H1 (cell line): ENCODE results near the gene NCAM1. TPM values are rescaled to one million over a fixed set of nuclear protein-coding genes. Genes with fewer than 3 reads are reported as not detected.

Source experiments
- CTCF ChIA-PET: fragments of 300-600 bp; sonication (Branson Sonifier 250); formaldehyde crosslinking; loops from one replicate; lab custom pipeline; 2021; ENCODE audit not compliant: partially characterized antibody; lab: Charles Lee
- POLR2A ChIA-PET: fragments of 300-600 bp; sonication (Branson Sonifier 250); formaldehyde crosslinking; loops from one replicate; lab custom pipeline; 2021; ENCODE audit warnings: inconsistent platforms; ENCODE audit not compliant: partially characterized antibody; lab: Charles Lee
- DNase-seq, 2 experiments: peaks; one replicate each; pipeline versions ENCODE4 v3.0.0 to v3.0.0-alpha.2; 2010 to 2022; ENCODE audit warnings: low spot score in 2 of 2, low read depth in 1 of 2, mixed read lengths in 1 of 2
- FAIRE-seq: peaks from 2 replicates; lab custom pipeline; 2011; peaks lifted over from hg19 to GRCh38; lab: Jason Lieb, UNC
- H2AFZ ChIP-seq: 2 replicates; pipeline ENCODE4 v1.8.1; 2012; ENCODE audit warnings: low read length, inconsistent platforms
- H2AK5ac ChIP-seq: 2 replicates; pipeline ENCODE4 v1.6.1; 2013; ENCODE audit warnings: low read depth, low read length
- H2BK120ac ChIP-seq: replicated peaks from 2 replicates; pipeline ENCODE3; 2013; ENCODE audit warnings: low read depth, low read length, inconsistent platforms
- H2BK12ac ChIP-seq: 2 replicates; pipeline ENCODE4 v1.6.1; 2013; ENCODE audit warnings: low read depth, low read length
- H2BK15ac ChIP-seq: 2 replicates; pipeline ENCODE4 v1.6.1; 2013; ENCODE audit warnings: low read length
- H2BK20ac ChIP-seq: 2 replicates; pipeline ENCODE4 v1.6.1; 2013; ENCODE audit warnings: low read length
- H2BK5ac ChIP-seq: 2 replicates; pipeline ENCODE4 v1.6.1; 2013; ENCODE audit warnings: low read depth, low read length
- H3K14ac ChIP-seq: 2 replicates; pipeline ENCODE4 v1.6.1; 2013; ENCODE audit warnings: inconsistent platforms; ENCODE audit not compliant: insufficient read length
- H3K18ac ChIP-seq: 2 replicates; pipeline ENCODE4 v1.6.1; 2013; ENCODE audit warnings: low read length; ENCODE audit errors: extremely low read depth
- H3K23ac ChIP-seq: 2 replicates; pipeline ENCODE4 v1.6.1; 2013; ENCODE audit warnings: inconsistent platforms; ENCODE audit not compliant: insufficient read length
- H3K23me2 ChIP-seq: 2 replicates; pipeline ENCODE4 v1.6.1; 2013; ENCODE audit warnings: low read depth, low read length
- H3K27ac ChIP-seq: 2 replicates; pipeline ENCODE4 v1.6.1; 2011; ENCODE audit warnings: low read depth, low read length, inconsistent platforms
- H3K27me3 ChIP-seq, 4 experiments: replicated peaks in 1 of 4; 1 replicate in 1 of 4; 2 replicates in 3 of 4; pipeline versions ENCODE4 v1.6.1 to v1.8.1; 2011 to 2013; ENCODE audit warnings: low read length in 3 of 4, mild to moderate bottlenecking in 3 of 4, inconsistent platforms in 2 of 4, mixed read lengths in 2 of 4, moderate library complexity in 1 of 4; ENCODE audit not compliant: control insufficient read depth in 3 of 4, insufficient read depth in 3 of 4; ENCODE audit errors: extremely low read depth in 1 of 4
- H3K36me3 ChIP-seq, 4 experiments: 2 replicates each; pipeline versions ENCODE4 v1.6.1 to v1.8.1; 2011 to 2013; ENCODE audit warnings: mild to moderate bottlenecking in 4 of 4, low read length in 3 of 4, moderate library complexity in 2 of 4, control low read depth in 1 of 4, inconsistent platforms in 1 of 4; ENCODE audit not compliant: insufficient read depth in 4 of 4, control insufficient read depth in 2 of 4
- H3K4ac ChIP-seq: replicated peaks from 2 replicates; pipeline ENCODE3; 2013; ENCODE audit warnings: low read length, low read depth, mixed read lengths, inconsistent platforms; ENCODE audit not compliant: insufficient read length
- H3K4me1 ChIP-seq, 4 experiments: replicated peaks in 1 of 4; 1 replicate in 1 of 4; 2 replicates in 3 of 4; pipeline versions ENCODE4 v1.6.1 to v1.8.1; 2011 to 2013; ENCODE audit warnings: low read length in 3 of 4, inconsistent platforms in 2 of 4, mixed read lengths in 1 of 4; ENCODE audit not compliant: insufficient read depth in 4 of 4, control insufficient read depth in 3 of 4
- H3K4me2 ChIP-seq, 2 experiments: 2 replicates each; pipeline versions ENCODE4 v1.6.1 to v1.8.1; 2011 to 2013; ENCODE audit warnings: low read depth in 2 of 2, low read length in 2 of 2, control low read depth in 1 of 2, inconsistent platforms in 1 of 2, mild to moderate bottlenecking in 1 of 2; ENCODE audit not compliant: insufficient read depth in 1 of 2
- H3K4me3 ChIP-seq, 4 experiments: fragments of 200-600, 300-600 bp in 1 of 4; sonication (generic), shearing (Covaris generic), sonication (Bioruptor Twin) in 1 of 4; 2 replicates each; pipeline versions ENCODE4 v1.5.1 to v1.8.1; 2011 to 2016; ENCODE audit warnings: low read length in 4 of 4, low read depth in 3 of 4, control low read depth in 2 of 4, inconsistent platforms in 2 of 4, mild to moderate bottlenecking in 2 of 4, mixed read lengths in 1 of 4, moderate library complexity in 1 of 4; ENCODE audit not compliant: insufficient read depth in 2 of 4; ENCODE audit errors: extremely low read depth in 1 of 4
- H3K56ac ChIP-seq: replicated peaks from 2 replicates; pipeline ENCODE3; 2013; ENCODE audit warnings: low read depth, mild to moderate bottlenecking, mixed read lengths, low read length, inconsistent platforms; ENCODE audit not compliant: insufficient read length
- H3K79me1 ChIP-seq: 2 replicates; pipeline ENCODE4 v1.6.1; 2013; ENCODE audit warnings: low read depth, low read length, control low read depth
- H3K79me2 ChIP-seq, 2 experiments: 2 replicates each; pipeline versions ENCODE4 v1.6.1 to v1.8.1; 2012 to 2013; ENCODE audit warnings: low read length in 2 of 2, mild to moderate bottlenecking in 2 of 2, inconsistent platforms in 1 of 2; ENCODE audit not compliant: insufficient read depth in 2 of 2, control insufficient read depth in 1 of 2
- H3K9ac ChIP-seq, 4 experiments: replicated peaks in 1 of 4; 1 replicate in 1 of 4; 2 replicates in 3 of 4; pipeline versions ENCODE4 v1.6.1 to v1.8.1; 2011 to 2013; ENCODE audit warnings: low read depth in 3 of 4, low read length in 3 of 4, control low read depth in 2 of 4, mild to moderate bottlenecking in 2 of 4, moderate library complexity in 2 of 4, inconsistent platforms in 1 of 4; ENCODE audit errors: extremely low read depth in 1 of 4
- H3K9me3 ChIP-seq, 2 experiments: 2 replicates each; pipeline versions ENCODE4 v1.6.1 to v1.8.1; 2012 to 2013; ENCODE audit warnings: mild to moderate bottlenecking in 2 of 2, moderate library complexity in 2 of 2, control low read depth in 1 of 2, inconsistent platforms in 1 of 2, low read depth in 1 of 2, low read length in 1 of 2, mixed read lengths in 1 of 2; ENCODE audit not compliant: insufficient read depth in 2 of 2
- H4K20me1 ChIP-seq, 2 experiments: replicated peaks in 1 of 2; 2 replicates each; pipeline versions ENCODE3 to v1.8.1; 2011 to 2013; ENCODE audit warnings: inconsistent platforms in 2 of 2, low read length in 2 of 2, mild to moderate bottlenecking in 1 of 2; ENCODE audit not compliant: insufficient read depth in 2 of 2, control insufficient read depth in 1 of 2
- H4K5ac ChIP-seq: 2 replicates; pipeline ENCODE4 v1.6.1; 2013; ENCODE audit warnings: low read length, low read depth, mixed read lengths, inconsistent platforms; ENCODE audit not compliant: insufficient read length
- H4K8ac ChIP-seq: 2 replicates; pipeline ENCODE4 v1.8.0; 2013; ENCODE audit warnings: mild to moderate bottlenecking, moderate library complexity, low read length, inconsistent platforms; ENCODE audit not compliant: insufficient read depth; ENCODE audit errors: extremely low read depth
- H4K91ac ChIP-seq: replicated peaks from 2 replicates; pipeline ENCODE3; 2013; ENCODE audit warnings: low read length, mixed read lengths, inconsistent platforms; ENCODE audit not compliant: insufficient read length
- CEBPB ChIP-seq: IDR thresholded peaks from 2 replicates; pipeline ENCODE4 v1.6.1; 2012; ENCODE audit warnings: low read depth, low read length
- WGBS, 2 experiments: shearing (Covaris generic) in 1 of 2; methylation state at CpG; one replicate each; pipeline versions ENCODE4 v1.1.6 to v1.1.7; 2013 to 2015; ENCODE audit warnings: low lambda C conversion rate in 2 of 2, mixed read lengths in 2 of 2, inconsistent platforms in 1 of 2, low coverage in 1 of 2, missing lambda C conversion rate in 1 of 2; ENCODE audit not compliant: insufficient replicate concordance in 2 of 2, insufficient coverage in 1 of 2, insufficient read length in 1 of 2; ENCODE audit errors: extremely low coverage in 1 of 2, missing lambda C conversion rate in 1 of 2; 5-methylcytosine and 5-hydroxymethylcytosine counted together
- polyA plus RNA-seq, 7 experiments: library from polyadenylated mRNA; depleted of rRNA in 3 of 7; stranded (reverse) in 5 of 7; unstranded in 2 of 7; fragments of >200 nt in 5 of 7; fragments of 200-250 nt in 2 of 7; gene quantifications; 1 replicate in 5 of 7; 2 replicates in 1 of 7; 4 replicates in 1 of 7; pipeline versions ENCODE4 v1.2.1 to v1.2.3, GENCODE V29; 2011 to 2013; ENCODE audit warnings: missing spikeins in 2 of 7, mixed read lengths in 2 of 7
- total RNA-seq: library from RNA; stranded (reverse); fragmentation: NEBNext Ultra II Directional; extraction: Animal tissue kit (Norgen Biotek cat#: 25700); gene quantifications from 2 replicates; pipeline ENCODE4 v1.2.1, GENCODE V29; 2021

The NCAM1 gene
- total and polyA plus RNA-seq, 2 of the 8 experiments (the other 6 are each of a cell fraction or from before 2014, with no cell fraction given) = 3.1 to 4.3 TPM

GRCh38 chr11:112949781-112950575 is 11.2 kb upstream of the NCAM1 start:
- FAIRE-seq = no peak
- Histone ChIP-seq H3K9ac (no peak overlapping the region), H4K8ac (no peak overlapping the region), H3K23me2 (no peaks in the 10 kb centered on the region; the same call in 1 of the 2 replicates), H3K4me2 (no peak overlapping the region), H2AK5ac (no peak overlapping the region), H4K91ac (no peak overlapping the region), H4K20me1 (no peaks in the 10 kb centered on the region), H3K27me3 (no peaks in the 10 kb centered on the region), H3K36me3 (no peaks in the 10 kb centered on the region), H2BK5ac (no peak overlapping the region), H3K56ac (no peak overlapping the region), H2BK20ac (no peak overlapping the region), H3K18ac (no peak overlapping the region), H3K79me2 (no peaks in the 10 kb centered on the region), H2BK120ac (no peak overlapping the region), H3K4me3 (no peak overlapping the region), H3K4ac (no peak overlapping the region), H3K4me1 (no peaks in the 10 kb centered on the region), H3K27ac (no peak overlapping the region), H3K23ac (no peak overlapping the region), H3K79me1 (no peaks in the 10 kb centered on the region), H2BK15ac (no peak overlapping the region), H3K9me3 (no peaks in the 10 kb centered on the region; a peak in 1 of 4 replicates), H4K5ac (no peak overlapping the region), H2AFZ (no peak overlapping the region), H2BK12ac (no peak overlapping the region), H3K14ac (no peak overlapping the region)
- POLR2A ChIA-PET = no interaction called here
- no peak for DNase-seq
- no peak for TF ChIP-seq CEBPB
- CTCF ChIA-PET = interaction anchor here (0.8 to 1.4 kb wide), 2 partner anchors 9 to 53 kb away, joined by 3 to 4 read pairs; no protein-coding TSS in a partner anchor
- 95% methylated on average over 6 of the region's 6 CpGs; no CpG with 5 or more reads in 1 of the 2 experiments for WGBS, 2 experiments
